ENCODE results near the gene RPL7A.

- TF ChIP-seq CTCF (IDR thresholded peaks at IDR 0.05) (no peak), POLR2A (IDR thresholded peaks at IDR 0.05) (no peak)
These were observed 49.9 kb downstream of the RPL7A start for GRCh38 chr9:133397895-133398294.
